ENCODE data around the gene PCSK9. TPM values are rescaled to one million over a fixed set of nuclear protein-coding genes. Genes with fewer than 3 reads are reported as not detected.

The PCSK9 gene
- total and polyA plus RNA-seq, 4 donors = 10.8 to 112 (median 58.5) TPM

- TF ChIP-seq, protein P1, sequence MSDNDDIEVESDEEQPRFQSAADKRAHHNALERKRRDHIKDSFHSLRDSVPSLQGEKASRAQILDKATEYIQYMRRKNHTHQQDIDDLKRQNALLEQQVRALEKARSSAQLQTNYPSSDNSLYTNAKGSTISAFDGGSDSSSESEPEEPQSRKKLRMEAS (IDR thresholded peaks at IDR 0.05) = no peak
- TF ChIP-seq TAF1 (conservative IDR thresholded peaks at IDR 0.05) = no peak
- TF ChIP-seq RAD21 (IDR thresholded peaks at IDR 0.05) = no peak
- TF ChIP-seq GABPA (IDR thresholded peaks at IDR 0.05 in 1 of 2, conservative IDR thresholded peaks at IDR 0.05 in 1 of 2) = no peak
- no peak for TF ChIP-seq SP1 (IDR thresholded peaks at IDR 0.05)
- TF ChIP-seq HNF4G (IDR thresholded peaks at IDR 0.05) = no peak
- TF ChIP-seq, protein P2, sequence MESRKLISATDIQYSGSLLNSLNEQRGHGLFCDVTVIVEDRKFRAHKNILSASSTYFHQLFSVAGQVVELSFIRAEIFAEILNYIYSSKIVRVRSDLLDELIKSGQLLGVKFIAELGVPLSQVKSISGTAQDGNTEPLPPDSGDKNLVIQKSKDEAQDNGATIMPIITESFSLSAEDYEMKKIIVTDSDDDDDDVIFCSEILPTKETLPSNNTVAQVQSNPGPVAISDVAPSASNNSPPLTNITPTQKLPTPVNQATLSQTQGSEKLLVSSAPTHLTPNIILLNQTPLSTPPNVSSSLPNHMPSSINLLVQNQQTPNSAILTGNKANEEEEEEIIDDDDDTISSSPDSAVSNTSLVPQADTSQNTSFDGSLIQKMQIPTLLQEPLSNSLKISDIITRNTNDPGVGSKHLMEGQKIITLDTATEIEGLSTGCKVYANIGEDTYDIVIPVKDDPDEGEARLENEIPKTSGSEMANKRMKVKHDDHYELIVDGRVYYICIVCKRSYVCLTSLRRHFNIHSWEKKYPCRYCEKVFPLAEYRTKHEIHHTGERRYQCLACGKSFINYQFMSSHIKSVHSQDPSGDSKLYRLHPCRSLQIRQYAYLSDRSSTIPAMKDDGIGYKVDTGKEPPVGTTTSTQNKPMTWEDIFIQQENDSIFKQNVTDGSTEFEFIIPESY (IDR thresholded peaks at IDR 0.05) = no peak
- no peak for TF ChIP-seq FOXA2 (IDR thresholded peaks at IDR 0.05)
- TF ChIP-seq FOXA1 (IDR thresholded peaks at IDR 0.05) = no peak
- H3K4me1 ChIP-seq (ENCODE audit: control insufficient read depth in 4 of 4, insufficient read depth in 4 of 4, low read length in 3 of 4) = peaks cover 0 to 5% (median 0%) of the 10 kb centered on the region in 4 donors
- no peak overlapping the region for H3K27ac ChIP-seq (ENCODE audit: low read depth in 1 of 2, low read length in 2 of 2)
- no peaks in the 10 kb centered on the region for H3K9me3 ChIP-seq (ENCODE audit: control insufficient read depth in 4 of 4, low read length in 3 of 4)
- H3K9ac ChIP-seq (ENCODE audit: low read depth in 1 of 2, low read length in 2 of 2) = no peak overlapping the region
- DNase-seq (ENCODE audit: low spot score) = no peak
- 32% methylated on average over 46 of the region's 46 CpGs for WGBS
- H3K4me3 ChIP-seq (ENCODE audit: low read depth in 1 of 3, low read length in 3 of 3) = no peak overlapping the region
- H3K27me3 ChIP-seq (ENCODE audit: control insufficient read depth in 4 of 4, insufficient read depth in 4 of 4, low read length in 3 of 4) = peaks cover 0 to 5% (median 0%) of the 10 kb centered on the region in 4 donors
- no peaks in the 10 kb centered on the region for H3K36me3 ChIP-seq (ENCODE audit: control insufficient read depth in 4 of 4, insufficient read depth in 3 of 4, low read depth in 1 of 4, low read length in 3 of 4)
These were observed 42.3 kb upstream of the PCSK9 start for GRCh38 chr1:54996869-54997710.

DNA sequence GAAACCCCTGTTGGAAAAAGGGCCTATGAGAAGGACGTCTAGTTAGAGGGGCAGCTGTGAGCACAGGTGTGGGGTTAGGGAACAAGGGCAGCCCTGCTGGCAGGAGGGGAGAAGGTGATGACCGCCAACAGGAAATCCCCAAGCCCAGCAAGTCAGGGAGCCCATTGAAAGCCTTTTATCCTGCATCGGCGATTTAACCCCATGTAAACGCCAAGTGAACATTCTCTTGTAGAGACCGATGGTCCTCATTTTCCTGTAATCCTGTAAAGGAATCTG is 41.7 kb upstream of the PCSK9 start:
- no peaks in the 10 kb centered on the region for H3K9me3 ChIP-seq (ENCODE audit: control insufficient read depth in 4 of 4, low read length in 3 of 4)
- WGBS = 84% methylated on average over 6 of the region's 6 CpGs
- H3K36me3 ChIP-seq (ENCODE audit: control insufficient read depth in 4 of 4, insufficient read depth in 3 of 4, low read depth in 1 of 4, low read length in 3 of 4) = no peaks in the 10 kb centered on the region
- H3K4me1 ChIP-seq (ENCODE audit: control insufficient read depth in 4 of 4, insufficient read depth in 4 of 4, low read length in 3 of 4) = peaks cover 0 to 5% (median 0%) of the 10 kb centered on the region in 4 donors
- no peak for DNase-seq (ENCODE audit: low spot score)
- H3K27ac ChIP-seq (ENCODE audit: low read depth in 1 of 2, low read length in 2 of 2) = no peak overlapping the region
- no peak for TF ChIP-seq FOXA1 (IDR thresholded peaks at IDR 0.05)
- no peak for TF ChIP-seq RAD21 (IDR thresholded peaks at IDR 0.05)
- TF ChIP-seq, protein P1 (IDR thresholded peaks at IDR 0.05) = no peak
- TF ChIP-seq JUND (IDR thresholded peaks at IDR 0.05) = no peak
- TF ChIP-seq EGR1 (IDR thresholded peaks at IDR 0.05; ENCODE audit: low read depth in 2 of 2) = no peak
- no peak for TF ChIP-seq REST (IDR thresholded peaks at IDR 0.05)
- no peak for TF ChIP-seq YY1 (IDR thresholded peaks at IDR 0.05)
- TF ChIP-seq HNF4A (conservative IDR thresholded peaks at IDR 0.05) = no peak
- TF ChIP-seq HNF4G (IDR thresholded peaks at IDR 0.05) = no peak
- TF ChIP-seq, protein P2 (IDR thresholded peaks at IDR 0.05) = no peak
- no peak for TF ChIP-seq SP1 (IDR thresholded peaks at IDR 0.05)
- TF ChIP-seq NR2F2 (IDR thresholded peaks at IDR 0.05) = no peak
- H3K27me3 ChIP-seq (ENCODE audit: control insufficient read depth in 4 of 4, insufficient read depth in 4 of 4, low read length in 3 of 4) = peaks cover 0 to 5% (median 0%) of the 10 kb centered on the region in 4 donors
- H3K4me3 ChIP-seq (ENCODE audit: low read depth in 1 of 3, low read length in 3 of 3) = no peak overlapping the region
- H3K9ac ChIP-seq (ENCODE audit: low read depth in 1 of 2, low read length in 2 of 2) = no peak overlapping the region

Measured in liver (tissue), 9 donors.